HepG2 (cell line): ENCODE data around the gene NISCH. TPM values are rescaled to one million over a fixed set of nuclear protein-coding genes. Genes with fewer than 3 reads are reported as not detected.

Source experiments
- AGO1 ChIP-seq: fragments of 200-400 bp; formaldehyde crosslinking; IDR thresholded peaks from 2 replicates; pipeline ENCODE4 v1.6.1; 2017; ENCODE audit warnings: mild to moderate bottlenecking, low read depth, low read length, moderate library complexity; ENCODE audit not compliant: poor library complexity, severe bottlenecking
- ARID5B ChIP-seq: IDR thresholded peaks from 2 replicates; pipeline ENCODE4 v1.4.0; 2020; ENCODE audit warnings: mild to moderate bottlenecking, missing genetic modification reagents
- BATF2 ChIP-seq: sonication (generic); formaldehyde crosslinking; IDR thresholded peaks from 2 replicates; pipeline ENCODE4 v1.8.0; 2022; ENCODE audit warnings: mild to moderate bottlenecking, missing genetic modification reagents, moderate library complexity
- CREB3 ChIP-seq: sonication (generic); formaldehyde crosslinking; IDR thresholded peaks from 2 replicates; pipeline ENCODE4 v1.5.0; 2020; ENCODE audit warnings: missing genetic modification reagents
- CREBL2 ChIP-seq: sonication (generic); formaldehyde crosslinking; IDR thresholded peaks from 2 replicates; pipeline ENCODE4 v1.8.1; 2023; ENCODE audit warnings: missing genetic modification reagents, mild to moderate bottlenecking, borderline replicate concordance
- PBX2 ChIP-seq: IDR thresholded peaks from 2 replicates; pipeline ENCODE4 v1.6.1; 2016; ENCODE audit warnings: control low read depth
- ZFP36L1 ChIP-seq: sonication (generic); formaldehyde crosslinking; IDR thresholded peaks from 2 replicates; pipeline ENCODE4 v1.8.0; 2022; ENCODE audit warnings: mild to moderate bottlenecking, missing genetic modification reagents, moderate library complexity
- ZGPAT ChIP-seq: IDR thresholded peaks from 2 replicates; pipeline ENCODE4 v1.6.1; 2016; ENCODE audit warnings: mild to moderate bottlenecking
- ZNF407 ChIP-seq: sonication (generic); formaldehyde crosslinking; IDR thresholded peaks from one replicate; pipeline ENCODE4 v1.5.1; 2020; ENCODE audit warnings: mild to moderate bottlenecking, missing genetic modification reagents; ENCODE audit errors: not compliant biosample characterization
- ZNF780A ChIP-seq: sonication (generic); formaldehyde crosslinking; IDR thresholded peaks from 2 replicates; pipeline ENCODE4 v1.8.0; 2022; ENCODE audit warnings: mild to moderate bottlenecking, missing genetic modification reagents, moderate library complexity
- ZNF879 ChIP-seq: sonication (generic); formaldehyde crosslinking; IDR thresholded peaks from 2 replicates; pipeline ENCODE4 v1.8.1; 2023; ENCODE audit warnings: missing genetic modification reagents
- polyA plus RNA-seq, 8 experiments: library from polyadenylated mRNA; depleted of rRNA in 3 of 8; stranded (reverse) in 7 of 8; unstranded in 1 of 8; fragments of >200 nt; fragmentation: Illumina TruSeq in 4 of 8; extraction: Trizol in 4 of 8; gene quantifications; 2 replicates each; pipeline versions ENCODE4 v1.2.1 to v1.2.3, GENCODE V29; 2011 to 2016; ENCODE audit warnings: low read depth in 4 of 8, missing spikeins in 1 of 8, mixed read lengths in 1 of 8; ENCODE audit not compliant: insufficient read depth in 1 of 8
- total RNA-seq, 5 experiments: library from RNA; depleted of rRNA; stranded (reverse); fragments of >200 nt; fragmentation: Illumina TruSeq; extraction: Trizol; gene quantifications; 2 replicates each; pipeline ENCODE4 v1.2.3, GENCODE V29; 2016; ENCODE audit warnings: low read depth in 1 of 5

Gene NISCH
- total and polyA plus RNA-seq, 2 of the 13 experiments (the other 11 are each of a cell fraction or from before 2014, with no cell fraction given) = 27.0 to 47.6 TPM

- TF ChIP-seq BATF2 (CRISPR knock-in tag) = no peak
- peak; percentile 27 for TF ChIP-seq ZNF407 (CRISPR knock-in tag)
- no peak for TF ChIP-seq ZNF879 (CRISPR knock-in tag)
- TF ChIP-seq CREB3 (CRISPR knock-in tag) = no peak
- no peak for TF ChIP-seq CREBL2 (CRISPR knock-in tag)
- no peak for TF ChIP-seq AGO1
- TF ChIP-seq PBX2 = no peak
- TF ChIP-seq ZNF780A (CRISPR knock-in tag) = no peak
- peak; percentile 88 for TF ChIP-seq ZGPAT (CRISPR knock-in tag)
- peak; percentile 88 for TF ChIP-seq ARID5B (CRISPR knock-in tag)
- TF ChIP-seq ZFP36L1 (CRISPR knock-in tag) = peak; percentile 51; the same call in 1 of the 2 replicates
Observed at GRCh38 chr3:52429779-52430415, 25.5 kb upstream of the NISCH start (continued).
